SK-N-SH treated with all-trans-retinoic acid at 6 μM for 48 hours (cell line): ENCODE measurements around the gene NTNG1.

Experiments
- ATAC-seq: fragments of 200-7000 bp; cut with Tn5 transposase; 3 replicates; pipeline ENCODE4 v1.9.1; 2020; ENCODE audit warnings: mild to moderate bottlenecking, moderate library complexity
- ARNTL ChIP-seq: fragments of 450-650 bp; formaldehyde crosslinking; IDR thresholded peaks from 2 replicates; pipeline ENCODE4 v1.5.0; 2020; ENCODE audit warnings: low read depth, mild to moderate bottlenecking, moderate library complexity, borderline replicate concordance
- BACH2 ChIP-seq: fragments of 250-450 bp; sonication (Bioruptor Pico); IDR thresholded peaks from 2 replicates; pipeline ENCODE4 v1.9.0; 2021; ENCODE audit warnings: mild to moderate bottlenecking, borderline replicate concordance
- CSDC2 ChIP-seq: fragments of 250-450 bp; sonication (Bioruptor Pico); IDR thresholded peaks from 2 replicates; pipeline ENCODE4 v1.5.0; 2020; ENCODE audit warnings: mild to moderate bottlenecking, moderate library complexity
- ESRRG ChIP-seq: fragments of 250-450 bp; sonication (Bioruptor Pico); IDR thresholded peaks from 2 replicates; pipeline ENCODE4 v1.6.1; 2021; ENCODE audit warnings: mild to moderate bottlenecking
- GLIS3 ChIP-seq: fragments of 250-450 bp; sonication (Bioruptor Pico); IDR thresholded peaks from 2 replicates; pipeline ENCODE4 v1.5.0; 2020; ENCODE audit warnings: mild to moderate bottlenecking, moderate library complexity
- ISL1 ChIP-seq: fragments of 250-450 bp; sonication (Bioruptor Pico); IDR thresholded peaks from 2 replicates; pipeline ENCODE4 v2.1.2; 2022; ENCODE audit warnings: mild to moderate bottlenecking, moderate library complexity
- OSR1 ChIP-seq: fragments of 250-450 bp; sonication (Bioruptor Pico); IDR thresholded peaks from 2 replicates; pipeline ENCODE4 v1.8.0; 2022; ENCODE audit warnings: moderate library complexity, mild to moderate bottlenecking, inconsistent platforms
- PPARA ChIP-seq: fragments of 250-450 bp; sonication (Bioruptor Pico); IDR thresholded peaks from 2 replicates; pipeline ENCODE4 v1.5.0; 2020; ENCODE audit warnings: mild to moderate bottlenecking, borderline replicate concordance
- RARB ChIP-seq: fragments of 250-450 bp; sonication (Bioruptor Pico); IDR thresholded peaks from 2 replicates; pipeline ENCODE4 v1.8.0; 2021; ENCODE audit warnings: mild to moderate bottlenecking, moderate library complexity
- SNAI2 ChIP-seq: fragments of 250-450 bp; sonication (Bioruptor Pico); IDR thresholded peaks from 2 replicates; pipeline ENCODE4 v1.5.0; 2020; ENCODE audit warnings: mild to moderate bottlenecking, moderate library complexity
- TCF4 ChIP-seq: fragments of 250-450 bp; sonication (Bioruptor Pico); IDR thresholded peaks from 2 replicates; pipeline ENCODE4 v1.8.0; 2021; ENCODE audit warnings: mild to moderate bottlenecking, moderate library complexity, borderline replicate concordance
- TOX ChIP-seq: fragments of 250-450 bp; sonication (Bioruptor Pico); IDR thresholded peaks from 2 replicates; pipeline ENCODE4 v1.8.0; 2021; ENCODE audit warnings: mild to moderate bottlenecking, moderate library complexity, borderline replicate concordance
- ZC3H10 ChIP-seq: fragments of 250-450 bp; sonication (Bioruptor Pico); IDR thresholded peaks from 2 replicates; pipeline ENCODE4 v1.5.1; 2021; ENCODE audit warnings: mild to moderate bottlenecking, moderate library complexity
- ZFP3 ChIP-seq: fragments of 250-450 bp; sonication (Bioruptor Pico); IDR thresholded peaks from 2 replicates; pipeline ENCODE4 v1.5.0; 2020; ENCODE audit warnings: mild to moderate bottlenecking, moderate library complexity
- ZFP30 ChIP-seq: fragments of 450-650 bp; formaldehyde crosslinking; IDR thresholded peaks from 2 replicates; pipeline ENCODE4 v1.5.0; 2022; ENCODE audit warnings: mild to moderate bottlenecking, moderate library complexity
- ZNF565 ChIP-seq: fragments of 450-650 bp; formaldehyde crosslinking; conservative IDR thresholded peaks from 2 replicates; pipeline ENCODE4 v1.5.0; 2020; ENCODE audit warnings: low read depth, mild to moderate bottlenecking, moderate library complexity
- ZNF70 ChIP-seq: fragments of 450-650 bp; formaldehyde crosslinking; IDR thresholded peaks from 2 replicates; pipeline ENCODE4 v1.5.0; 2020; ENCODE audit warnings: mild to moderate bottlenecking, moderate library complexity
- ZNF8 ChIP-seq: fragments of 450-650 bp; formaldehyde crosslinking; IDR thresholded peaks from 2 replicates; pipeline ENCODE4 v1.5.0; 2020; ENCODE audit warnings: mild to moderate bottlenecking, moderate library complexity
- TF ChIP-seq, protein P1 (sequence below): fragments of 250-450 bp; sonication (Bioruptor Pico); IDR thresholded peaks from 2 replicates; pipeline ENCODE4 v1.5.1; 2020; ENCODE audit warnings: low read depth, mild to moderate bottlenecking, moderate library complexity
- TF ChIP-seq, protein P2 (sequence below): fragments of 250-450 bp; sonication (Bioruptor Pico); IDR thresholded peaks from 2 replicates; pipeline ENCODE4 v1.8.0; 2021; ENCODE audit warnings: low read depth, mild to moderate bottlenecking, moderate library complexity, borderline replicate concordance
- TF ChIP-seq, protein P3 (sequence below): fragments of 250-450 bp; sonication (Bioruptor Pico); IDR thresholded peaks from 2 replicates; pipeline ENCODE4 v1.8.0; 2020; ENCODE audit warnings: mild to moderate bottlenecking, moderate library complexity, borderline replicate concordance
- TF ChIP-seq, protein P4 (sequence below): fragments of 250-450 bp; sonication (Bioruptor Pico); IDR thresholded peaks from 2 replicates; pipeline ENCODE4 v1.5.0; 2020; ENCODE audit warnings: mild to moderate bottlenecking, moderate library complexity

The NTNG1 gene

DNA sequence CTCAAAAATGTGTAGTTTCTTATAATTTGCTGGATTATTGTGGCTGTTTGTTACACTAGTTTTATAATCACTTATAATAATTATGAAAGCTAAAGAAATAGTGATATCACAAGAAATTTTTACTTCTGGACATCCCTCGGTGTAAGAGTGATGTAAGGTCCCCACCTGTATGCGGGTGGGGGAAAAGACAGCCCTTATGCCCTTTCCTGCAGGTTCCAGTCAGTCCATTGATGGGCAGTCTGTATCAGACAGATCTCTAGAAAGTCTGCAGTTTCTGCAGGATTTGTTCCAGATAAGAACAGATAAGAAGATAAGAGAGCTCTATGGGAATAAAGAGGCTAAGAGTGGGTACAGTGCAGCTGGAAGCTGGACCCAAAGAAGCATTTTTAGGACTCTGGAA, 89.3 kb downstream of the NTNG1 start:
- ATAC-seq = no peak
- no peak for TF ChIP-seq ZFP30 (CRISPR knock-in tag)
- TF ChIP-seq, protein P1, sequence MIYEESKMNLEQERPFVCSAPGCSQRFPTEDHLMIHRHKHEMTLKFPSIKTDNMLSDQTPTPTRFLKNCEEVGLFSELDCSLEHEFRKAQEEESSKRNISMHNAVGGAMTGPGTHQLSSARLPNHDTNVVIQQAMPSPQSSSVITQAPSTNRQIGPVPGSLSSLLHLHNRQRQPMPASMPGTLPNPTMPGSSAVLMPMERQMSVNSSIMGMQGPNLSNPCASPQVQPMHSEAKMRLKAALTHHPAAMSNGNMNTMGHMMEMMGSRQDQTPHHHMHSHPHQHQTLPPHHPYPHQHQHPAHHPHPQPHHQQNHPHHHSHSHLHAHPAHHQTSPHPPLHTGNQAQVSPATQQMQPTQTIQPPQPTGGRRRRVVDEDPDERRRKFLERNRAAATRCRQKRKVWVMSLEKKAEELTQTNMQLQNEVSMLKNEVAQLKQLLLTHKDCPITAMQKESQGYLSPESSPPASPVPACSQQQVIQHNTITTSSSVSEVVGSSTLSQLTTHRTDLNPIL (CRISPR knock-in tag) = no peak
- no peak for TF ChIP-seq ZNF8 (CRISPR knock-in tag)
- TF ChIP-seq GLIS3 (CRISPR knock-in tag) = no peak
- no peak for TF ChIP-seq ZC3H10 (CRISPR knock-in tag)
- no peak for TF ChIP-seq ZNF70 (CRISPR knock-in tag)
- TF ChIP-seq TOX (CRISPR knock-in tag) = no peak
- TF ChIP-seq, protein P2, sequence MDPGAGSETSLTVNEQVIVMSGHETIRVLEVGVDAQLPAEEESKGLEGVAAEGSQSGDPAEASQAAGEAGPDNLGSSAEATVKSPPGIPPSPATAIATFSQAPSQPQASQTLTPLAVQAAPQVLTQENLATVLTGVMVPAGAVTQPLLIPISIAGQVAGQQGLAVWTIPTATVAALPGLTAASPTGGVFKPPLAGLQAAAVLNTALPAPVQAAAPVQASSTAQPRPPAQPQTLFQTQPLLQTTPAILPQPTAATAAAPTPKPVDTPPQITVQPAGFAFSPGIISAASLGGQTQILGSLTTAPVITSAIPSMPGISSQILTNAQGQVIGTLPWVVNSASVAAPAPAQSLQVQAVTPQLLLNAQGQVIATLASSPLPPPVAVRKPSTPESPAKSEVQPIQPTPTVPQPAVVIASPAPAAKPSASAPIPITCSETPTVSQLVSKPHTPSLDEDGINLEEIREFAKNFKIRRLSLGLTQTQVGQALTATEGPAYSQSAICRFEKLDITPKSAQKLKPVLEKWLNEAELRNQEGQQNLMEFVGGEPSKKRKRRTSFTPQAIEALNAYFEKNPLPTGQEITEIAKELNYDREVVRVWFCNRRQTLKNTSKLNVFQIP (CRISPR knock-in tag) = no peak
- TF ChIP-seq SNAI2 = no peak
- no peak for TF ChIP-seq OSR1 (CRISPR knock-in tag)
- TF ChIP-seq ISL1 (CRISPR knock-in tag) = no peak
- TF ChIP-seq ESRRG = no peak
- TF ChIP-seq ZFP3 (CRISPR knock-in tag) = no peak
- TF ChIP-seq RARB (CRISPR knock-in tag) = no peak
- TF ChIP-seq PPARA = no peak
- no peak for TF ChIP-seq TCF4 (CRISPR knock-in tag)
- no peak for TF ChIP-seq ARNTL (CRISPR knock-in tag)
- TF ChIP-seq CSDC2 (CRISPR knock-in tag) = no peak
- TF ChIP-seq, protein P3, sequence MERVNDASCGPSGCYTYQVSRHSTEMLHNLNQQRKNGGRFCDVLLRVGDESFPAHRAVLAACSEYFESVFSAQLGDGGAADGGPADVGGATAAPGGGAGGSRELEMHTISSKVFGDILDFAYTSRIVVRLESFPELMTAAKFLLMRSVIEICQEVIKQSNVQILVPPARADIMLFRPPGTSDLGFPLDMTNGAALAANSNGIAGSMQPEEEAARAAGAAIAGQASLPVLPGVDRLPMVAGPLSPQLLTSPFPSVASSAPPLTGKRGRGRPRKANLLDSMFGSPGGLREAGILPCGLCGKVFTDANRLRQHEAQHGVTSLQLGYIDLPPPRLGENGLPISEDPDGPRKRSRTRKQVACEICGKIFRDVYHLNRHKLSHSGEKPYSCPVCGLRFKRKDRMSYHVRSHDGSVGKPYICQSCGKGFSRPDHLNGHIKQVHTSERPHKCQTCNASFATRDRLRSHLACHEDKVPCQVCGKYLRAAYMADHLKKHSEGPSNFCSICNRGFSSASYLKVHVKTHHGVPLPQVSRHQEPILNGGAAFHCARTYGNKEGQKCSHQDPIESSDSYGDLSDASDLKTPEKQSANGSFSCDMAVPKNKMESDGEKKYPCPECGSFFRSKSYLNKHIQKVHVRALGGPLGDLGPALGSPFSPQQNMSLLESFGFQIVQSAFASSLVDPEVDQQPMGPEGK (CRISPR knock-in tag) = no peak

DNA sequence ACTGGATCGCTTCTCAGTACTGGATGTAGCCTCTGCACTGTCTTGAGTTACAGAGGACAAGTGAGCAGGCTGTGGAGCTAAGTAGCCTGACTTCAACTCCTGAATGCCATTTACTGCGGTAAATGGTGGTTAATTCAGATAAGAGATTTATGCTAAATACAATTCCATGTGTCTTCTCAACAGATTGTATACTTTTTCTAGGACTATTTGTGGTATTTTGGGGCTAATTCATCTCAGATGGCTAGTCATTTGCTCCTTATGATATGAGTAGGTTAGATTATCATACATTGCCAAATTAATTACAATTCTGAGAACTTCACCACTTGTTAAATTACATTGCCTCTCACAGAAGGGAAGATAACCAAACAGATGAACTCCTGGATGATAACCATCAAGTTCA, 90.5 kb downstream of the NTNG1 start:
- ATAC-seq = no peak
- TF ChIP-seq ZNF565 (CRISPR knock-in tag) = no peak
- TF ChIP-seq TOX (CRISPR knock-in tag) = no peak
- no peak for TF ChIP-seq ZFP30 (CRISPR knock-in tag)
- no peak for TF ChIP-seq ZC3H10 (CRISPR knock-in tag)
- TF ChIP-seq, protein P2 (CRISPR knock-in tag) = no peak
- TF ChIP-seq ZNF70 (CRISPR knock-in tag) = no peak
- TF ChIP-seq ZFP3 (CRISPR knock-in tag) = no peak
- TF ChIP-seq BACH2 (CRISPR knock-in tag) = no peak
- TF ChIP-seq PPARA = no peak
- TF ChIP-seq, protein P4, sequence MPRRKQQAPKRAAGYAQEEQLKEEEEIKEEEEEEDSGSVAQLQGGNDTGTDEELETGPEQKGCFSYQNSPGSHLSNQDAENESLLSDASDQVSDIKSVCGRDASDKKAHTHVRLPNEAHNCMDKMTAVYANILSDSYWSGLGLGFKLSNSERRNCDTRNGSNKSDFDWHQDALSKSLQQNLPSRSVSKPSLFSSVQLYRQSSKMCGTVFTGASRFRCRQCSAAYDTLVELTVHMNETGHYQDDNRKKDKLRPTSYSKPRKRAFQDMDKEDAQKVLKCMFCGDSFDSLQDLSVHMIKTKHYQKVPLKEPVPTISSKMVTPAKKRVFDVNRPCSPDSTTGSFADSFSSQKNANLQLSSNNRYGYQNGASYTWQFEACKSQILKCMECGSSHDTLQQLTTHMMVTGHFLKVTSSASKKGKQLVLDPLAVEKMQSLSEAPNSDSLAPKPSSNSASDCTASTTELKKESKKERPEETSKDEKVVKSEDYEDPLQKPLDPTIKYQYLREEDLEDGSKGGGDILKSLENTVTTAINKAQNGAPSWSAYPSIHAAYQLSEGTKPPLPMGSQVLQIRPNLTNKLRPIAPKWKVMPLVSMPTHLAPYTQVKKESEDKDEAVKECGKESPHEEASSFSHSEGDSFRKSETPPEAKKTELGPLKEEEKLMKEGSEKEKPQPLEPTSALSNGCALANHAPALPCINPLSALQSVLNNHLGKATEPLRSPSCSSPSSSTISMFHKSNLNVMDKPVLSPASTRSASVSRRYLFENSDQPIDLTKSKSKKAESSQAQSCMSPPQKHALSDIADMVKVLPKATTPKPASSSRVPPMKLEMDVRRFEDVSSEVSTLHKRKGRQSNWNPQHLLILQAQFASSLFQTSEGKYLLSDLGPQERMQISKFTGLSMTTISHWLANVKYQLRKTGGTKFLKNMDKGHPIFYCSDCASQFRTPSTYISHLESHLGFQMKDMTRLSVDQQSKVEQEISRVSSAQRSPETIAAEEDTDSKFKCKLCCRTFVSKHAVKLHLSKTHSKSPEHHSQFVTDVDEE = no peak
- TF ChIP-seq RARB (CRISPR knock-in tag) = no peak
- TF ChIP-seq SNAI2 = no peak
- TF ChIP-seq, protein P3 (CRISPR knock-in tag) = no peak
- no peak for TF ChIP-seq TCF4 (CRISPR knock-in tag)
- no peak for TF ChIP-seq ZNF8 (CRISPR knock-in tag)
